CD4-positive, alpha-beta T cell treated with Interleukin-21 for 1 hour (primary cell): ENCODE measurements around the gene RGS3.

Experiments
- DNase-seq: peaks from one replicate; pipeline ENCODE4 v3.0.0-alpha.2; 2020

Gene RGS3

DNA sequence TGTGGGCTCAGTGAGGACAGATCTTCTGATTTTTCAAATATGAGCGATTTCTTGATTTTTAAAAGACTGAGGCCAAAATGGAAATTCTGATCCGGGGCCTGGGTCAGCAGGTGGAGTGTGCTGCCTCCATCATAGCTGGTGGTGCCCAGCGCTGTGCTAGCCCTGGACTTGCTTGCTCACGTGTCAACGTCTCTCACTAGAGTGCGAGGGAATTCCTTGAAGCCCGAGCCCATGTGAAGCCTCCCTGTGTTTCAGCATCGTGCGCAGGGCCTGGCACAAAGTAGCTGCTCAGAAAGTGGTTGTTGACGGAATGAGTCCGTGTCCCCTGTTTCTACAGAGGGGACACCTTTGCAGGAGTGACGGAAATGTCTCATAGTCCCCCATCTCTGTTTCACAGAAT, 50.5 kb downstream of the RGS3 start:
- no peak for DNase-seq

DNA sequence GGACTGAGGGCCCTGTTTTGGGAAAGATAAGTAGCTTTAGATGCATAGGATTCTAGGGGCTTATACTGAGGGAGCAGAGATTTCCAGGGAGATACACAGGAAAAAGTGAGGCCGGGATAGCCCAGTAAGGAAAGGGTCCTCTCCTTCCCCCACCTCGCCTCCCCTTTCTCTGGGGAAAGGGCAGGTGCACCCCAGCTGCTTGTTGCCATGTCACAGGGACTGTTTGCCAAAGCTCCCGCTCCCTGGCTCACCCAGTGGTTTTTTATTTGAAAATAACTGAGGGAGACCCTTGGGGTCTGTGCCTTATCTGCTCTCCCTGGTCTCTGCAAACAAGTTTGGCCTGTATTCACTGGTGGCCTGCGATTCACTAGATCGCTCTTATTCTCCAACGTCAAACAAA, 51.2 kb downstream of the RGS3 start:
- DNase-seq = no peak

DNA sequence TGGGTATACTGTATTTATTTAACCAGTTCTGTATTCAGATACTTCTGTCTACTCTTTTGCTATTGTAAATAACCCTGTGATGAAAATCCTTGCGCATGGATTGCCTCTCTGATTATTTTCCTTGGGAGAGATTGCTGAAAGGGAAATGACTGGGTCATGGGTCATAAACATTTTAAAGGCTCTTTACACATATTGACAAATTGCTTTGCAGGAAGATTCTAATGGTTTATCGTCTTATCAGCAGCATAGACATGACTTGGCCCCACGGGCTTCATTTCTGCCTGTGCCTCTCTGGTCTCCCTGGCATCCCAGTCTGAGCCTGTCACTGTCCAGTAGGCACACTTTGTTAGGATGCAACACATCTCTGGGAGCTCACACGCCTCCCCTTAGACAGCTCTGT, 52.3 kb downstream of the RGS3 start:
- DNase-seq = no peak

DNA sequence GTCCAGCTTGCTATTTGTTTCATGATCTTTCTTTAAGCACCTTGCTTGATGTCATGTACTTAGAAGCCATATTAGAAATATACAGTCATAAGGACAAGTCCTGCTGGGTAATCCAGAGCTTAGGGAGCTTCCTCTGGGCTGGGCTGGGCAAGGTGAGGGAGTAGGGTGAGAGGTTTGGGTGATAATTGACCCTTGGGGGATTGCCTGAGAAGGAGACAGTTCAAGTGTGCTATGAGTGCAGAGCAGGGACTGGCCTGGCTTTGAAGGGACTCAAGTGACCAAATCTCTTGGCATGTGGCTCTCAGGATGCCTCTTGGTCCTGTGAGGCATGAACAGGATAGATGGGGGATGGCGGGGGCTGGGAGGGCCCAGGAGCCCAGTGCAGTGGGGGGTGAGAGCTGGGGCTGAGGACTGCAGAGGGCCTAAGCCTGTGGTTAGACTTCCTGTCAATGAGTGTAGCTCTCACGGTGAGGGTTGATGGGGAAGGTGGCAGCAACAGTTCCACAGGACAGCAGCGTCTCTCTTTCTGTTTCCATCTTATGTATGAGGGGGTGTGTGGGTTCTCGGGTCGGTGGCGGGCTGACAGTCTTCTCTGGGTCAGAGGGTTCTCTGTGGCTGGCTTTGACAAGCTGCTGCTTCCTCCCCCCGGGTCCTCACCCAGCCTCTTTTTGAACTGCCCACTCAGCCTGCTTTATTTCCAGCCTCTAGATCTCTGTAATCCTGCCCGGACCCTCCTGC, 53.5 kb downstream of the RGS3 start:
- peak; percentile 77 for DNase-seq

DNA sequence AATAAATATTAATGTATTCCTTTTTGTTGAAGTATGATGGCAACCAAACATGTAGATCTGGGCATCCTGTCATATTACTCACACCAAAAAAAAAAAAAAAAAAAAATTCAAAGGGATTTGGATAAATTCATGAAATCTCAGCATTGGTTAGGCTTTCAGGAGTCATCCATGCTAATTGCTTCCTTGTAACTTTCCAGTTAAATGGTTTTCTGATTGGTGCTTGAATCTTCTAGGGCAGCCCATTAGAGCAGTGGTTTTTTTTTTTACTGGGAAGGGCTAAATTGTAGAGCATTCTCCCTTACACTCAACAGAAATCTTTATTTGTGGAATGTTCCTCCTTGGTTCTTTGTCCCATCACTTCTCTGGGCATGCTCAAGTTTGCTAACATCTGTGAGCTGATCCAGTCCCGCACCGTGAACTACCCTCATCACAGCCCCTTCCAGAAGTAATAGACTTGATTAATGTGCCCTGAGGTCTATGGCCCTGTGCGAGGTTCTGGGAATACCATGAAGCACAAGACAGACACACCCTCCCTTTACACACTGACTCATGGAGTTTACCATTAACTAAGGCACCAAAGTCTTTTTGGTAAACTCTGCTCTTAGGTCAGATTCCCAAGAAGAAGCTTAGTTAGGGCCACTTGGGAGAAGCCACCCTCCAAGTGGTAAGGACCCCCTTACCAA, 56.0 kb downstream of the RGS3 start:
- DNase-seq = no peak

DNA sequence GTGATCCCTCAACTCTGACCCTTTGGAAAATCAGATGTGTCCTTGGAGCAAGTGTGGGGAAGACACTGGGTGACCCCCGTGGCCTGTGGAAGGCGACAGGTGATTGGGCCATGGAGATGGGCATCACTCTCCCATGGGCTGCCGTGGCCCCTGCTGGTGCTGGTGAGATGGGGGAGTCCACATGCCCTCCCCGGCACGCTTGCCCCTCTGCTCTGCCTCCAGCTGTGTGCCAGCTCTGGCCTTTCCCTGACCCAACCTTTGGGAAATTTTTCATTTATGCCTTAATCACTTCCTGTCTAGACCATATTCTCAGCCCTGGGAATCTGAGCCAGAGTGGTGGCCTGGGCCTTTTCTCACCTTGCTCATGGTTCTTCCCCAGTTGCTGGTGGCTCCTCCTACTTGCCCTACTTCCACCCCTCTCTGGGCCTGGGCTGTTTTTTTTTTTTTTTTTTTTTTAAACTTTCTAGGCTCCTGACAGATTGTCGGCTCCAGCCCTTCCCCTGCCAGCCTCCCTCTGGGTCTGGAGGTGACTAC, 56.6 kb downstream of the RGS3 start:
- peak; percentile 81 for DNase-seq

DNA sequence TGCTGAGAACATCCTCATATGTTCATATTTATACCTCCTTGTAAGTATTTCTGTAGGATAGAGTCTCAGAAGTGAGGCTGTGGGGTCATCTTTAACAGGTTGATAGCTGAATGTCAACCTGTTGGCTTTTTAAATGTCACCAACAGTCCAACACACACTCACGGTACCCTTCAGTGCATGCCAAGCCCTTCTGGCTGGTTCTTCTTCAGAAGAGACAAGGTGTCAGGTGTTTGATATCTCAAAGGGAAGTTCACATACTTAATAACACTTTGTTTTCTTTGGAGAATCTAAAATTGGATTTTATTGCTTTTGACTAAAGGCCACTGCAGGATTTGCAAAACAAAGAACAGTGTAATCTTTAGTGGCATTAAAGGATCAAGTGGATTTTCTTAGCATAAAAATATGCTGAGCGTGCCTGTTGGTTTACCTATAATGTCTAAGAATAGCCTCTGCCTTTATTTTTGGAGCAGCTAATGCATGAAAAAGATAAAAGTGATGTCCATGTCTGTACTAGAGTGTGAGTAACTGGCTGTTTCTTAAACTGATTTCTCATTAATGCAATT, 58.2 kb downstream of the RGS3 start:
- DNase-seq = no peak

DNA sequence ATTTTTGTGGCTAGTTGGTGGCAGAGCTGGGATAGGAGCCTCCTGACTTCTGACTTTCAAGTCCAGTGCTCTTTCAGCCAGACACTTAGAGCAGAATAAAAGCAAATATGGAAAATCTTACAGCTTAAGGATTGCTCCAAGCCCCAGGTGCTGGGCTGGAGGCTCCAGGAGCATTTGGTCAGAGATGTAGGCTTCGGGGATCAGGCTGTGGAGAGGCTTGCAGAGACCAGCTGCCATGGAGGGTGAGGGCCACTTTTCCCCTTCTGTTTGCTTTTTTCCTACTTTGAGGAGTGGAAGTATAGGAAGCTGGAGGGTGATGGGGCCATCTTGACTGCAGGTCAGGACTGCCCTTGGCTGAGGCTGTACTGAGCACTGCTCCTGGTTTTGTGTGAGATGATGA, 58.9 kb downstream of the RGS3 start:
- DNase-seq = no peak

DNA sequence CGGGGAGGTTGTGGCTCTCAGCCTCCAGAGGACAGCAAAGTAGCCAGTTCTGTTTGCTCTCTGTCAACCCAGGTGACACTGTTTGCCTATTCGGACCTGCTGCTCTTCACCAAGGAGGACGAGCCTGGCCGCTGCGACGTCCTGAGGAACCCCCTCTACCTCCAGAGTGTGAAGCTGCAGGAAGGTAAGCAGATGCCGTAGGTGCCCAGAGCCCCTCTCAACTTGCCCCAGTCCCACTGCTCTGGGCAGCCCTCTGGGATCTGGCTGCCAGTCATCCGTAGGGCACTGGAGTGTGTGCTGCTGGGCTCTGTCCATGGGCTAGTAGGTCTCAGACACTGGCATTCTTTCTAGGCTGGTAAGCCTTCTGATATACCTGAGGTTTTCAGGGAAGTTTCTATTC, 59.3 kb downstream of the RGS3 start:
- DNase-seq = no peak

DNA sequence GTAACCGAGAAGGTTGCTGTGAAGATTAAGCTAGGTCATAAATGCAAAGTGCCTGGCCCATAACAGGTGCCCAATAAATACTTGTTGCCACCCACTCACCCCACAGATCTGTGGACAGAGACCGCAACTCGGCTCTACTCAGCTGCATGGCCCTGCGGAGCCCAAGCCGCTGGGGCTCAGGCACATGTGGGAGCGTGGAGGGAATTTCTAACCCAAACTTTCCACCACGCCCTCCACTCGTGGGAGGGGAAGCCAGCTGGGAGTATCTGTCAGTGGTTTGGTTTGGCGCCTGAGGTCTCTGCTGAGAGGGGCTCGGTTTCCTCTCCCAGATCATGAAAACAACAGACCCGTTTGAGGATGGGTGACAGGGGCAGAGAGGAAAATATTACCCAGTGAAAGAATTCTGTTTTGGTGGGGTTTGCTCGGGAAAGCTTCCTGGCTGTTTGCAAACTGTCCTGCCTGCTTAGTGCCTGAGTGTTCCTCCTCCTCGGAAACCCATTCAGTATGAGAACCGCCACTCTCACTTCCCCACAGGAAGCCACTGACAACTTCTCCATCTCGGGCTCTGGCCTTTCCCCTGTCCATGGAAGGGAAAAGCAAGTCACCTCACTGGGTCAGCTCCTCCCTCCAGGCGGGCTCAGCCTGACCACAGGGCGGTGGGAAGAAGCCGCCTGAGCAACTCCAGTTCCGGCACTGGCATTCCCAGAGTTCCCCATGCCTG, 60.1 kb downstream of the RGS3 start:
- peak; percentile 58 for DNase-seq

DNA sequence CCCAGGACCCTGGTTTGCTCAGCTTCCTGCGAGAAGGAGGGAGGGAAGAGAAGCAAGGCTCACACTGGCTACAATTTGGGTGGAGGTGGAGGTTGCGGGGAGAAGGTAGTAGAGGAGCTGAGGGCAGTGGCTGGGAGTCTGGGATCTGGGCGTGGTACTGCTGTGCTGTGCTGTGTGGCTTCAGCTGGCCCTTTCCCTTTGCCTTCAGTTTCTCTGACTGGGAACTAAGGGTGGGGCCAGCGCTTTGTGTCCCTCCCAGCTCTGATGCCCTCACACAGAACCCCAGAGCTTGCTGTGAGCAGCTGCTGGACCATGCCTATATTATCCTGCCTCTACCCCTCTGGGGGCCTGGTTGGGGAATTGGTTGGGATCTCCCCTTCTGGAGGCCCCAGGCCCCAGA, 60.9 kb downstream of the RGS3 start:
- no peak for DNase-seq

DNA sequence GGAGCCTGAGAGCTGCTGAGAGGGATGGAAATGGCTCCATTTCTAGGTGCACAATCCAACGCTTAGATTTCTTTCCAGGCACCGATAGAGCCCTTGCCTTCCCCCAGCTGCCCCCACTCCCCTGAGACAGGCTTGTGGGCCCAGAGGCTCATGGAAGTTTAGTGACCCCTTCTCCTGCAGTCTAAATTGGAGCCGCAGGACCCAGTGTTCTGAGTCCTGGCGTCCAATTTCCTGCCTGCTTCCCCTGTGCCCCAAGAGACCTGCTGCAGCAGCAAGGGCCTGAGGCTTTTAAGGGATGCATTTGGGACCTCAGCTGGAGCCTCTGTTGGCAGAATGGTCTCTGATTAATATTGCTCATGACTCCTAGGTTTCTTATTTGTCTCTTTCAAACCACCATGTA, 61.7 kb downstream of the RGS3 start:
- no peak for DNase-seq

DNA sequence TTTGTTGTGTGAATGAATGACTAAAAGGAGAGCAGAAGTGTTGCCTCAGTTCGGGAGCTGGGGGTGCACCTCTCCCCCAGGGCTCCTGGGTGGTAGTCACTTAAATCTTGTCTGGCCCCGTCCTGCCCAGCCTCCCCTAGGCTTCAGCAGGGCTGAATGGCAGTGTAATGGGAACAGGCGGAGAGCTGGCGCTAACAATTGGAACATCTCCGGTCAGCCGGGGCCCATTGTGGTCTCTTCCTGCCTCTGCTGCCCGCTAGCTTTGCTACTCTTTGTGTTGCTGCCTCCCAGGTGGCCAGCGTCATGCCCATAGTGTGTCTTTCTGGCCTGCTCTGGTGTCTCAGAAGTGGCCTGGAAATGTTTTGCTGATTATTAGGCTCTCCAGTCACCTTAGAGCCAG, 62.3 kb downstream of the RGS3 start:
- DNase-seq = no peak

DNA sequence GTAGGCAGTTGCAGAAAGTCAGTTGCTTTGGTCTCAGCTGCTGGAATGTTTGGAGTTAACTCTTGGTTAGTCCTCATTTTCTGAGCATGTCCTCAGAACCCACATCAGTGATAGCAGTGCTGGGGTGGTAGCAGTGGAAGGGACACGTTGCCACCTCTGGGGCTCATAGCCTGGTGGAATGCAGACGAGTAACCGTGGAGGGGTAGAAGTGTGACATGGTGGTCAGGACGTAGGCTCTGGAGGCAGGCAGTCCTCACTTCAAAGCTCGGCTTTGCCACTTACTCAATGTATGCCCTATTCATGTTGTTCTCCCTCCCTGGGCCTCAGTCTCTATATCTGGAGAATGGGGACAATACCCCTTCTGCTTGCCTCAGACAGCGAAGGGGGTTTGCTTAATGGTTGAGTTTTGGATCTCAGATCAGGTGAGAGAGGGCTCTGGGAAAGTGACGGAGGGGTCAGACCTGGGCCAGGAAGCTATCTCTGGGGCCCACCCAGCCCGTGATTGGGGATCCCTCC, 62.8 kb downstream of the RGS3 start:
- no peak for DNase-seq

DNA sequence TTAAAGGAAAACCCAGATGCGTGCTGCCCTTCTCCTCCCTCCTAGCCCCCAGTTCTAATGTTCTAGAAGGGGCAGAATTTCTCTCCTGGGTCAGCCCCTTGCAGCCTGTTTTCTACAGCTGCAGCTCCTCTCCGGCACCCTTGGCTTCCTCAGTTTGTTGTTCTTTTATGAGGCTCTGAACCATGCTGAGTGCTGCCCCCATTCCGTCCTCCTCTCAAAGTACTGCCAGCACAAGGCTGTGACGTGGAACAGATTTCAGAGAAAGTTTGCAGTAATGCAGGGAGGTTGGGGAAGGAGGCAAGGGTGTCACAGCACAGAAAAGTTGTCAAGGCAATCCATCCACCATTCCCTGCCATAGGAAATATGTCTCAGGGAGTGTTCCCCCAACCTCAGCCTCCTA, 63.3 kb downstream of the RGS3 start:
- DNase-seq = no peak

DNA sequence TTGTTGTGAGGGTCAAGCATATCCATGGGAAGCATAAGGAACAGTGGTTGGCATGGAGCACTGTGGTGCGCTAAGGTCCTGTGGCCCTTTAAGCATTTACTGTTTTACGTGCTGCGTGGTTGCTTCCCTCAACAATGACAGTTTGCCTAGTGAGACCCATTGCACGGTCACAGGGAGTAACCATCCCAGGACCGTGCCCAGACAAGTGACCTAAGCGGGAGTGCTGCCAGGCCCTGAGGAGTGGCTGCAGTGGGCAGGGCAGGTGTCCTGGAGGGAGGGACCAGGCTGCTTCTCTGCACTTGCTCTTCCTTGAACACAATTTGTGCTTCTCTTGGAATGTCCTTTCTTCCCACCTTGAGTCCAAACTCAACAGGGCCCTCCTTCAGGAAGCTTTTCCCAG, 64.6 kb downstream of the RGS3 start:
- no peak for DNase-seq

DNA sequence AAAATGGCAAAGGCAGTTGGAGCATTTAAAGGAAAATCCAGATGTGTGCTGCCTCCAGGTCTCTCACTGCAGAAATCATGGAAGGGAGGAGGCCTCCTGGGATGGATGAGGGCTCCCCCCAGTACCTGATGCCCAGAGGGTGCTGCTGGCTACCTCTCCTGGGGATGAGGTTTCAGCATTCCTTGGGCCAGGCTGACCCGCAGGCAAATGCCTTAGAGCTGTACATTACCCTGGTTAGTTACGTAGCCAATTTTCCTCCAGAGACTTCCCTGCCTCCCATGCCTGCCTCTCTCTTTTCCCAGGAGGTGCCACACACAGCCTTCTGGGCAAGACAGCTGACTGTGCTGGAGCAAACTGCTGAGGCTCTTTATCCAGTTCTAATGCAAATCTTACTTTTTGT, 65.3 kb downstream of the RGS3 start:
- no peak for DNase-seq

DNA sequence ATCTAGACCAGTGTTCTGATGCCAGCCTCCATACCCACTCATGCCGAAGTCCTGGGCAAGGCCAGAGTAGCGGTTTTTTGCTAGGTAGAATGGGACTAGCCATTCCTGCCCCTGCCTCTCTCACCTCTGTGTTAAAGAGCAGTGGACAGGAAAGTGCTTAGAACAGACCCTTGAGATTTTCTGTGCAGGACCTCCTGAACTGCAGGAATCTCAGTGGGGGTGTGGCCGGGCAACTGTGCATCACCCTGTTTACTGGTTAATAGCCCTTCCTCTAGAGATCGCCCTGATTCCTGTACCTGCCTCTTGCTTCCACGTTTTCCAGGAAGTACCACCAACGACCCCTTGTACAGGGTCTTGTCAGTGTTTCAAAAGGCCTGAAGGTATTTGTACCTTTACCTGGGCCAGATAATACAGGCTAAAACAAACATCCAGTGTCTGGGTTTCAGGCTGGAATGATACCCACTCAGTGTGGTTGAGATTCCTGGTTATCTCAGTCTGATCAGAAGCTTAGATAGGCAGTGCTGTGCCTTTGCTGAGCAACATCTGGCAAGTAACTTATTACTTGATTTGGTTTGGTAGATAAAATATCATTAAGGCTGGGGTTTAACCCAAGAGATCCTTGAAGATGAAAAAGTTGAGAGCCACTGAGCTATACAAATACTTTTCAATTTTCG, 65.9 kb downstream of the RGS3 start:
- no peak for DNase-seq

DNA sequence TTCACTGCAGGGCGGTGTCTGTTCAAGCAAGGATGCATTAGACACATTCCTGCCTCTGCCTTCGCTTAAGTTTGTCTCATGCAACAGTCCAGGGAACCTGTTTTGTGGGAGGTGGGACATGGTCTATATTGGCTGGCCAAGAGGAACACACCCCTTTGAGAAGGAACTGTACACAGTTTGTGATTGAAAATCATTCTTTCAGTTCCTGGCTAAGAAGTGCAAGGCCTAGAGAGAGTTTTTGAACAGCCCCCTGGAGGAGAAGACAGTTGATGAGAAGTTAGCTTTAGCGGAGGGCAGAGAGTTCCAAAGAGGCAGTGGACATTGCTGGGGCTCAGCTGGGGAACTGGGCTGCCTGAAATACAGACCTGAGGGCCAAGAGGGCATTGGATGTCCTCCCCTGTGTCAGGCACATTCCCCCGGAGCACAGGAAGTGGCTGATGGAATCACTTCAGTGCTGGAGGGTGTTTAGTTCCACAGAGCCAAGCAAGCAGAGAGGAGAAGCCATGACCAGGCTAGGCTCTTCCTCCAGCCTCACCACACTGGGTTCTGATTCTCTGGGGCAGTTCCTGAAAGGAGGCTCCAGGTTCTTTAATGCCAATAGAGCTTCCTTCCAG, 66.6 kb downstream of the RGS3 start:
- no peak for DNase-seq

DNA sequence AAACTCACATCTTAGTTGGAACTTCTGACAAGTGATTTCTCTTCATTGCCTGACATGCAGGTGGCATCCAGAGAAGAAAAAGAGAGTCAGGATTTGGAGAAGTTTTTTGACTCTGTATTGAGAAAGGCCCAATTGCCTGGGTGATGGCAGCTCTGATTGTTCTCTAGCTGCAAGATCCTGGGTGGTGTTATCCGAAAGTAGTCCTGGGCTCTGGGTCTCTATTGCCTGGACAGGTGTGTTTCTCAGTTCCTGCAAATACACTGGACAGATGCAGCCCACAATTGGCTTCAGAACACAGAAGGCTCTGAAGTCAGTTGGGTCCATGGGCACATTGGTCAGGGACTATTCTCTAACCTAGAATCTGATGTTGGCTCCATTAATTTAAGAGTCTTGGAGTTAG, 67.4 kb downstream of the RGS3 start:
- DNase-seq = no peak

DNA sequence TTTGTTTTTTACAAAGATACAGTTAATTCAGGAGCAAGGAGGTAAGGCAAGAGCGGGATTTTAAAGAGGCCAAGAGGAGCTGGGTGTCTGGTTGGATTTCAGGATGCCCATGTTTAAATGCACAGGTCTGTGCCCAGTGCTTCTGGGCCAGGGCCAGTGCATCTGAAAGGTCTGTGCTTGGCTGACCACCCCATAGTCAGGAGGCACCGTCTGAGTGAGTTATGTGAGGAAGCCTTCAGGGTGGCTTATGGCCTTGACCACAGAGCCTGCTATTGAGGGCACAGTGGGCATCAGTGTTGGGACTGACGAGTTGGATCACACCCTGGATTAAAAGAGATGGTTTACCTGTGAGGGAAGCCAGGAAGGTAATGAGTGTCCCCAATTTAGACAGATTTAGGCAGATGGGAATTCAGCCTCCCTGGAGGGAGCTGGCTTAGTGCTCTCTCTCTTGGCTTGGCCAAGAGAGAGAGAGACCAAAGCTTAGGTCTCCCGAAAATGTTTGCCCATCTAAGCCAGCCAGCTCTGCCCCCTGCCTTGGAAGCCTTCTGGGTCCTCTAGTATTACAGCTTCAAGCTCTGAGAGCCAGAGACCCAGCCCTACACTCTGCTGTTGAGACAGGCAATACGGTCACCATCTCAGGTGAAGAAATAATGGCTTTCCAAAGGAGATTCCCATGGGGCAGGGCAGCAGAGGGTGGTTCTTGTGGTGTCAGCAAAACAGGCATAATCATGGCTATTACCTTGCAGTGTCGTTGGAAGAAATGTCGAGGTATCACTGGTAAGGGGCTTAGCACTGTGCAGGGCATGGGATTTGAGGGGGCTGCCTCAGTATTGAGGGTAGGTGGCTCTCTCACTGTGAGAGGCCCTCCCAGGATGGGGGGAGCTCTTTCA, 68.6 kb downstream of the RGS3 start:
- DNase-seq = no peak
